GM12873 (cell line): ENCODE measurements around the gene CLEC16A.

ENCODE experiments used
- TF ChIP-seq, protein P1 (sequence below): IDR thresholded peaks from 2 replicates; pipeline ENCODE4 v1.5.1; 2012; ENCODE audit warnings: low read depth, mild to moderate bottlenecking, moderate library complexity, low read length, control low read depth; ENCODE audit not compliant: insufficient read depth; ENCODE audit errors: missing control alignments

The CLEC16A gene

DNA sequence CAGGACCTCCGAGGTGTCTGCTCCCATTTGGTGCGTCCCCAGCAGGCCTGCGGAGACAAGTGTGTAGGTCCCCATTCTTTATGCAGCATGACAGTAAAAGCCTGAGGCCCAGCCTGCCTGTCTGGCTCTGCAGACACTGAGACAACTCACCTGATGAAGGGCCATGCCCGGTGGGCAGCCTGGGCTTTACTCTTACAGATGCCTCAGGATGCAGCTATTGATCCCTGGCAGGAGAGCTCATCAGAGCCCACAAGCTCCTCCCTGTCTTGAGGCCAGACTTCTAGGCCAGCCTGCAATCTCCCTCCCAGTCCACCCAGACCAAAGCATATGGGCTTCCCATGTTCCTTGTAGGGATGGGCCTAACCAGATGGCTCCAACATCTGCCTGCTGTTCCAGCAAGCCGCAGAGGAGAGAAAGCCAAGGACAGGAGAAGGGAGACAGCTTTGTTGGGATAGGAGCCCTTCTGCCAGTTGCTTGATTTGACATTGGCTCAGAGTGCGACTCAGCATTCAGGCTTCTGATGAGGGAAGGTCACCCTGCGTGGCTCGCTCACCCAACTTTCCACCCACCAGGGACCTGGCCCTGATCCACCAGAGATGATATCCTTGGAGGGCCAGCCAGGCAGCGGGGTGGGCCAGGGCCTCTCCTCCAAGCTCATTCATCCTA is 224.2 kb downstream of the CLEC16A start:
- TF ChIP-seq, protein P1, sequence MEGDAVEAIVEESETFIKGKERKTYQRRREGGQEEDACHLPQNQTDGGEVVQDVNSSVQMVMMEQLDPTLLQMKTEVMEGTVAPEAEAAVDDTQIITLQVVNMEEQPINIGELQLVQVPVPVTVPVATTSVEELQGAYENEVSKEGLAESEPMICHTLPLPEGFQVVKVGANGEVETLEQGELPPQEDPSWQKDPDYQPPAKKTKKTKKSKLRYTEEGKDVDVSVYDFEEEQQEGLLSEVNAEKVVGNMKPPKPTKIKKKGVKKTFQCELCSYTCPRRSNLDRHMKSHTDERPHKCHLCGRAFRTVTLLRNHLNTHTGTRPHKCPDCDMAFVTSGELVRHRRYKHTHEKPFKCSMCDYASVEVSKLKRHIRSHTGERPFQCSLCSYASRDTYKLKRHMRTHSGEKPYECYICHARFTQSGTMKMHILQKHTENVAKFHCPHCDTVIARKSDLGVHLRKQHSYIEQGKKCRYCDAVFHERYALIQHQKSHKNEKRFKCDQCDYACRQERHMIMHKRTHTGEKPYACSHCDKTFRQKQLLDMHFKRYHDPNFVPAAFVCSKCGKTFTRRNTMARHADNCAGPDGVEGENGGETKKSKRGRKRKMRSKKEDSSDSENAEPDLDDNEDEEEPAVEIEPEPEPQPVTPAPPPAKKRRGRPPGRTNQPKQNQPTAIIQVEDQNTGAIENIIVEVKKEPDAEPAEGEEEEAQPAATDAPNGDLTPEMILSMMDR, result no peak

DNA sequence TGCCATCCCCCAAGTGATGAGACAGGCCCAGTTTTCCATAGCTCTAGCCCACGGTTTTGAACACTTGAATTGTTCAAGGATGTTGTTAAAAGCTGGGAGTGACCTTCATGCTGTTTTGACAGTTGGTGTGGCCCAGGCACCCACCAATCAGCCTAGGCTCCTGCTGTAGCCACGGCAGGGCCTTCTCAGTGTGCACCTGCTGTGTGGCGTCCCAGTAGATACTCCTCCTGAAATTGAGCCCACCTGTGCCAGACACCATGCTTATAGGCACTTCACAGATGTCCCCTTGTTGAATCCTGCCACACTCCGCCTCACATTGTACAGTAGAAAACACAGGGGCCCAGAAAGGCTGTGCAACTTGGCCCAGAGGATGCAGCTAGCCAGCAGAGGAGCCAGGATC is 225.3 kb downstream of the CLEC16A start:
- TF ChIP-seq, protein P1, result no peak

- TF ChIP-seq, protein P1, result no peak
Observed at GRCh38 chr16:11170201-11170600, 225.8 kb downstream of the CLEC16A start.

DNA sequence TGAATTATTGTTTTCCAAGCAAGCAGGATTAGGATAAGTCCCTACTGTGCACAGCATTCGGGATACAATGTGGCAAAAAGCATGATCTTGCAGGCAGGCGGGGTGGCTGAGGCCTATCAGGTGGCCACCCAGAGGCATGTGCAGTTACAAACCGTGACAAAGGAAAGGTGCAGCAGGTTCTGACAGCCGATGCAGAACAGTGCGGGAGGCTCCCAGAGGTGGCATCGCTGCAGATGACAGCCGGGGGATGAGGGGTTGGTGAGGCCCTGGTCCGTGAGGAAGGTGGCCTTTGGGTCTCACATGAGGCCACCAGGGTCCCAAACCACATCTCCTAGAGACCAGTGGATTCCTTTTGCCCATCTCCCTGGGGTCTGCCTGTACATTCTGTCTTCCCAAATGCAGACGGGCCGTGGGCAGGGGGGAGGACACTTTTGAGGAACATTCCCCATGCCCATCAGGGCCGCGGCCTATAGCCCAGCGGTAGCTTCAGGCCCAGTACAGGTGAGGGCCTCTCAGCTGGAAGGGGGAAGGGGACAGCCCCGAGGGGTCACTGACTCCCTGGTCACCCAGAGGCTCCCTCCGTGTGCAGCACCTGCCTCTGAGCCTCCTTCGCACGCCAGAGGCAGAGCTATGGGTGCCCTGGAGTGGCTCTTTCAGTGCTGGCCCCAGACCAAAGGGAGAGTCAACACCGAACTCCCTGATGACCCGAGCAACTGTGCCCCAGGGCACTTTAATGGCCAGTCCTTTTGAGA is 226.5 kb downstream of the CLEC16A start:
- TF ChIP-seq, protein P1, result no peak

DNA sequence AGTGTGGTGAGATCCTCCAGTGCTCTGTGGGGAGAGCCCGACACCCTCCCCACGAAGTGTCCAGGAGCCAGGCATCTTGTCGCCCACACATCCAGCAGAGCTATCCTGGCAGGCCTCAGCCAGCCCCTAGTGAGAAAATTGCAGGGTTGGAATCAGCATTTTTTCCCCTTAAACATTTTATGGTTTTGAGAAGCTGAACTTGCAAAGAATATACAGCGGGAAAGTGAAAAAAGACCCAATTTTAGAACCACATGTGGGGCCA is 227.0 kb downstream of the CLEC16A start:
- TF ChIP-seq, protein P1, result no peak

DNA sequence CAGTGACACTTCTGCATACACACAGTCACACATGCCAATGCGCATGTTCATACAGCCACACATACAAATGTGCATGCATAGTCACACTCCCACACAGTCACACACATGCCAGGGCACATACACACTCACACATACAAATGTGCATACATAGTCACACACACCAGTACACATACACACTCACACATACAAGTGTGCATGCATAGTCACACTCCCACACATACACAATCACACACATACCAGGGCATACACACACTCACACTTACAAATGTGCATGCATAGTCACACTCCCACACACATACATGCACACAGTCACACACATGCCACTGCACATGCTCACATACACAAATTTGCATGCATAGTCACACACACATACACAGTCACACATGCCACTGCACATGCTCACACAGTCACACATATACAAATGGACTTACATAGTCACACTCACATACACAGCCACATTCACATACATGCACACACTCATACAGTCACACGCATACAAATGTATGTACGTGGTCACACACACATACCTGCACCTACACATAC is 227.5 kb downstream of the CLEC16A start:
- TF ChIP-seq, protein P1, result no peak

GRCh38 chr16:11173426-11173825 is 229.1 kb downstream of the CLEC16A start:
- TF ChIP-seq, protein P1, result no peak
